ENCODE measurements around the gene ETV7. TPM values are rescaled to one million over a fixed set of nuclear protein-coding genes. Genes with fewer than 3 reads are reported as not detected.

The ETV7 gene
- total and polyA plus RNA-seq, 8 donors: 0.08 to 5.6 (median 0.16) TPM; not detected in 2

- ATAC-seq (no peak), DNase-seq (no peak)
- Histone ChIP-seq H3K27ac (no peak overlapping the region), H3K4me3 (no peak overlapping the region), H3K4me1 (no peaks in the 10 kb centered on the region), H3K27me3 (peaks cover 0 to 15% of the 10 kb centered on the region in 2 donors), H3K36me3 (no peaks in the 10 kb centered on the region), H3K9me3 (no peaks in the 10 kb centered on the region)
- no peak for TF ChIP-seq CTCF (IDR thresholded peaks at IDR 0.05)
- intact Hi-C loops (cut with DNase I): no loop called here
These were observed 62.8 kb downstream of the ETV7 start for GRCh38 chr6:36324715-36325114.

- Histone ChIP-seq H3K27me3 (peaks cover 0 to 9% of the 10 kb centered on the region in 2 donors), H3K9me3 (no peaks in the 10 kb centered on the region), H3K36me3 (no peaks in the 10 kb centered on the region), H3K4me1 (no peaks in the 10 kb centered on the region), H3K27ac (no peak overlapping the region), H3K4me3 (no peak overlapping the region)
- ATAC-seq (no peak), DNase-seq (no peak)
- intact Hi-C loops (cut with DNase I): no loop called here
- no peak for TF ChIP-seq CTCF (IDR thresholded peaks at IDR 0.05)
These were observed 63.3 kb downstream of the ETV7 start for GRCh38 chr6:36324191-36324590.

GRCh38 chr6:36323062-36323461 is 64.4 kb downstream of the ETV7 start:
- no peaks in the 10 kb centered on the region for H3K27me3 ChIP-seq
- H3K36me3 ChIP-seq: no peaks in the 10 kb centered on the region
- H3K9me3 ChIP-seq: no peaks in the 10 kb centered on the region
- H3K4me3 ChIP-seq: no peak overlapping the region
- intact Hi-C loops (cut with DNase I): no loop called here
- H3K4me1 ChIP-seq: no peaks in the 10 kb centered on the region
- DNase-seq: no peak
- H3K27ac ChIP-seq: no peak overlapping the region
- ATAC-seq: no peak
- TF ChIP-seq CTCF (IDR thresholded peaks at IDR 0.05): no peak

- no peaks in the 10 kb centered on the region for H3K4me1 ChIP-seq
- H3K27me3 ChIP-seq: no peaks in the 10 kb centered on the region
- H3K27ac ChIP-seq: no peak overlapping the region
- H3K36me3 ChIP-seq: no peaks in the 10 kb centered on the region
- no peak for TF ChIP-seq CTCF (IDR thresholded peaks at IDR 0.05)
- DNase-seq (no peak), ATAC-seq (no peak)
- intact Hi-C loops (cut with DNase I): no loop called here
- H3K4me3 ChIP-seq: no peak overlapping the region
- H3K9me3 ChIP-seq: no peaks in the 10 kb centered on the region
These were observed 64.9 kb downstream of the ETV7 start for GRCh38 chr6:36322591-36322990.

GRCh38 chr6:36320475-36320874 is 67.0 kb downstream of the ETV7 start:
- no peaks in the 10 kb centered on the region for H3K27me3 ChIP-seq
- H3K4me1 ChIP-seq: no peaks in the 10 kb centered on the region
- H3K36me3 ChIP-seq: no peaks in the 10 kb centered on the region
- H3K4me3 ChIP-seq: no peak overlapping the region
- DNase-seq (no peak), ATAC-seq (no peak)
- no peak overlapping the region for H3K27ac ChIP-seq
- TF ChIP-seq CTCF (IDR thresholded peaks at IDR 0.05): no peak
- intact Hi-C loops (cut with DNase I): no loop called here
- no peaks in the 10 kb centered on the region for H3K9me3 ChIP-seq
